GM18867 (cell line): ENCODE results near the gene PPAN.

Experiments
- ATAC-seq: cut with Tn5 transposase; IDR thresholded peaks from one replicate; pipeline ENCODE4 v1.9.1; 2021; ENCODE audit warnings: mild to moderate bottlenecking, moderate library complexity; ENCODE audit not compliant: unreplicated experiment

The PPAN gene

DNA sequence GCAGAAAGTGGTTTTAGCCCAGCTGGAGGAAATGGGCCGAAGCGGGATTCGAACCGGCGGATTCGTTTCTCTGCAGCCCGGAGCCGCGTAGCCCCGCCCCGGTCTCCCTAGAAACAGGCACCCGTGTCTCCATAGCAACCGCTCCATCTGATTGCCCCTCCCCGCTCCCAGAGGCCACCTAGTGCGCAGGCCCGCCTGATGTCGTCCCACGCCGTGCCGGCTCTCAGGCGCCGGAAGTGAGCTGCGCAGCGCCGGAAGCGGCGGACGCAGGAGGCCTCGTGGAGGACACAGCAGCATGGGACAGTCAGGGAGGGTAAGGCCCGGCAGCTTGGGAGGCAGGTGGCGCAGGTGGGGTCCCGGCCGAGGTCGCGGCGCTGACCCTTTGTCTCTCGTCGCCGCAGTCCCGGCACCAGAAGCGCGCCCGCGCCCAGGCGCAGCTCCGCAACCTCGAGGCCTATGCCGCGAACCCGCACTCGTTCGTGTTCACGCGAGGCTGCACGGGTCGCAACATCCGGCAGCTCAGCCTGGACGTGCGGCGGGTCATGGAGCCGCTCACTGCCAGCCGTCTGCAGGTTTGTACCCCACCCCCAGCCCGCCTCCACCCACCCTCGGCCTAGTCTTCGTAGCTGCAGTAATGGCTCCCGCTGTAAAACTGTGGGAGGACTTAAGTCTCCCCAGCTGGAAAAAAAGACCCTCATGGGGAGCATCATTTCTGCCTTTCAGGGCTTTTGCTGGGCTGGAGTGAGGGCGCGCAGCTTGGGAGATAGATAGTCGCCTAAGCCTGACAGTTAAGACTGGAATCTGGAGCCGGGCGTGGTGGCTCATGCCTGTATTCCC, at the start of gene PPAN:
TSS of gene PPAN (plus strand) at position 263 of the 837 bp plus-strand sequence. CDS start at position 296, 33 bp downstream.
- ATAC-seq, result peak; percentile 44

- ATAC-seq, result no peak
Observed at GRCh38 chr19:10061717-10062310, 44.3 kb upstream of the PPAN start.

- ATAC-seq, result no peak
Observed at GRCh38 chr19:10068205-10068604, 38.0 kb upstream of the PPAN start.

DNA sequence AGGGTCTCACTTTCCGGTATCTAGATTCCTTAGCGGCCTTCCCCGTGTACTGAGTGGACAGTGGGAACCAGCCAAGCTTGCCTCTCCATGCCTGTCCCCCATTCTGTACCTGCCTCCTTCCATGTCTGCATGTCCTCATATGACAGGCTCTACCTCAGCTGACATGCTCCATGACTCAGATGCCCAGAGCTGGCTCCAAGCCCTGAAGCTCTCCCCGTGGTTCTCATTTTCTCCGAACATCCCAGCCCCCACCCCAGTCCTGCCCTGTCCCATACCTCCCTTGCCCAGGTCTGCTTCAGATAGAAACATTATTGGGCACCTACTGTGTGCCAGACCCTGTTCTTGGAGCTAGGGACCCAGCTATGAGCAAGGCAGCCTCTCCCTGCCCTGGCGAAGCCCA, 37.1 kb upstream of the PPAN start:
- no peak for ATAC-seq

- ATAC-seq, result no peak
Observed at GRCh38 chr19:10070730-10071446, 35.3 kb upstream of the PPAN start.

DNA sequence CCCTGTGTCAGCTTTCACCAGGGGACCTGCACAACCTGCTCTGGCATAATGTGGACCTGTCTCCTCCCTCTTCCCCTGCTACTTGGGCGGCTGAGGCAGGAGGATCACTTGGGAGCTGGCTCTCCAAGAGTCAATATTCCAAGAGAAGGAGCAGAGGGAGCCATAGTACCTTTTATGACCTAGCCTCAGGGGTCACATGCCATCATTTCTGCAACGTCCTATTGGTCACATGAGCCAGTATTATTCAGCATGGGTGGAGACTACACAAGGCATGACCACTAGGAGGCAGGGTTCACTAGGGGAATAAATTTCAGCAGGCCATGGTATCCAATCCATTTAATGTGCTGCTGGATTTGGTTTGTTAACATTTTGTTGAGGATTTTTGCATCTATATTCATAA, 32.0 kb upstream of the PPAN start:
- ATAC-seq, result no peak

- no peak for ATAC-seq
Observed at GRCh38 chr19:10076535-10076934, 29.6 kb upstream of the PPAN start.

- ATAC-seq, result no peak
Observed at GRCh38 chr19:10078329-10078728, 27.8 kb upstream of the PPAN start.

DNA sequence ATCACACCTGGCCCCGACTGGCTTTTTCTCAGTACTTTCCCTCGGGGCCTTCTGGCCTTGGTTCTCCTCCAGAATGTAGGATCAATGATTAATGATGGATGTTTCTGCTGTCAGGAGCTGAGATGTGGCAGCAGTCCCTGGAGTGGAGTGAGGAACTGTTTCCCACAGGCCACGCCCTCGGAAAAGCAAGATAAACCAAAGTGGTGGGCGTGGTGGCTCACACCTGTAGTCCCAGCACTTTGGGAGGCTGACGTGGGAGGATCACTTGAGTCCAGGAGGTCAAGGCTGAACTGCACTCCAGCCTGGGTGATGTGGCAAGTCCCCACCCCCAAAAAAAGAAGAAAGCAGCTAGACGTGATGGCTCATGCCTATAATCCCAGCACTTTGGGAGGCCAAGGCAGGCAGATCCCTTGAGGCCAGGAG, 27.1 kb upstream of the PPAN start:
- no peak for ATAC-seq

- ATAC-seq, result no peak
Observed at GRCh38 chr19:10083911-10084310, 22.3 kb upstream of the PPAN start.

DNA sequence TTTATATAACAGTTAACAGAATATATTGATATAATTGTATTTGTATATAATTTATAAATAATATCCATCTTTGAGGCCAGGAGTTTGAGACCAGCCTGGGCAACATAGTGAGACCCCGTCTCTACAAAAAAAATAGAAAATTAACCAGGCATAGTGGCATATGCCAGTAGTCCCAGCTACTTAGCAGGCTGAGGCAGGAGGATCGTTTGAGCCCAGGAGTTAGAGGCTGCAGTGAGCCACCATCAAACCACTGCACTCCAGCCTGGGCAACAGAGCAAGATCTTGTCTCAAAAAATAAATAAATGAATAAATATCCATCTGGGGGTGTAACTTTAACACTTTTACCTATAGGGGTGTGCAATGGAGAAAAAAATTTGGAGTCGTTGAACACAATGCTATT, 21.4 kb upstream of the PPAN start:
- ATAC-seq, result no peak

GRCh38 chr19:10085641-10086590, 20.2 kb upstream of the PPAN start, which contains the start of gene SHFL:
TSS of gene SHFL (plus strand) at chr19:10086317. CDS start at chr19:10086428, 111 bp downstream.
- peak; percentile 87 for ATAC-seq

DNA sequence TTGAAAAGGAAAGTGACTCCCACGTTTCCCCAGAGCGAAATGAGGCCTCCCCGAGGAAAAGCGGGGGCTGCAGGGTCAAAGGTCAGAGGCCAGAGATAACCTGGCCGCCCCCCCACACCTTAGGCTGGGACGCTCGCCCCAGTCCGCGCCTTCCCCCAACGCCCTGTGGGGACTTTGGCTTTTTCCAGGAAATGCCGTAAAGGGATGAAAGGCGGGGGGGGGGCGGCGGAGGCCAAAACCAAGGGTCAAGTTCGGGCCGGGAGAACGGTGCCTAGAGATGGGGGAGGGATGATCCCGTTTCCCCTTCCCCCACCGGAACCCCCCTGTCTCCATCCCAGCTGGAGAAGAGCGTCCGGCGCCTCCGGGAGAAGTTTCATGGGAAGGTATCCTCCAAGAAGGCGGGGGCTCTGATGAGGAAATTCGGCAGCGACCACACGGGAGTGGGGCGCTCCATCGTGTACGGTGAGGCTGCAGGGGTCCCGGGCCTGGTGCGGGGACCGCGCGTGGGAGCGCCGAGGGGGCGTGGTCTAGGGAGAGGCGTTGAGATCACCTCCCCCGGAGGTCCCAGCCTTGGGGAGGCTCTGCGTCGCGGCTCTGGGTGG, 19.5 kb upstream of the PPAN start:
- ATAC-seq, result no peak

DNA sequence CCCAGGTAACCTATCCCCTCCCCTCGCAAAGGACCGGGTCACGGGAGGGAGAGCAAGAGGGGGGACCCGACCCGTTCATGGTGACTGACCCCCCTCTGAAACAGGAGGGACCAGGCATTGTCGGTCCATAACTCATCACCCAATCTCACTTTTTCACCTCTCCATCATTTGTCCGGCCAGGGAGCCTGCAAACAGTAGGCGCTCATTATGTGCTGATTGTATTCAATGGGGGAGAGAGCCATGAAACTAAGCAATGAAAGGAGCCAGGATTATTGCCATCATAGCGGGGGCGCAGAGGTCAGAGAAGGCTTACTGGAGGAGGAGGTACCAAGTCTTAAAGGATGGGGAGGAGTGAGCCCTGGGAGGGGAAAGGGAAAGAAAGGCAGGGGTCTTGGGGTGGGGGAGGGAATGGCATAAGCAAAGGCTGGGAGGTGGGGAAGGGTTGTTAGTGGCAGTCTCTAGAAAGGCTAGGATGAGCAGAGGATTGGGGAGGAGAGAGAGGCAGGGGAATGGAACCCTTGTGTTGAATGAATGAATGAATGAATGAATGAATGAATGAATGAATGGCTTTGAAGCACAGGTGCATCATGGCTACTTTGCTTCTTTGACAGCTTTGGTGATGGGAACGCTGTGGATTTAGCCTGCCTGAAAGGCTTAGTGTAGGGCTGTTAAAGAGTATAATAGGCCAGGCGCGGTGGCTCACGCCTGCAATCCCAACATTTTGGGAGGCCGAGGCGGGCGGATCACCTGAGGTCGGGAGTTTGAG, 18.7 kb upstream of the PPAN start:
- ATAC-seq, result no peak

GRCh38 chr19:10088949-10089554, 17.1 kb upstream of the PPAN start:
- ATAC-seq, result no peak

GRCh38 chr19:10089801-10090375, 16.3 kb upstream of the PPAN start:
- no peak for ATAC-seq

GRCh38 chr19:10091370-10091687, 14.8 kb upstream of the PPAN start:
- no peak for ATAC-seq

GRCh38 chr19:10091895-10092641, 14.1 kb upstream of the PPAN start:
- no peak for ATAC-seq
